GM21825 (cell line): Measurements from ENCODE around the gene ABAT.
"Not testable (repeated sequence)": the region's sequence is repeated elsewhere in the genome, so short reads cannot be mapped to it uniquely, and the experiment has no call there.

ENCODE experiments used
- ATAC-seq: cut with Tn5 transposase; IDR thresholded peaks from one replicate; pipeline ENCODE4 v1.9.1; 2021; ENCODE audit warnings: mild to moderate bottlenecking, moderate library complexity; ENCODE audit not compliant: unreplicated experiment

ABAT gene

GRCh38 chr16:8678068-8678927, 3.9 kb downstream of the ABAT start:
- ATAC-seq, result no peak

- no peak for ATAC-seq
These were observed 4.7 kb downstream of the ABAT start for GRCh38 chr16:8679151-8679550.

GRCh38 chr16:8682551-8683259, 8.3 kb downstream of the ABAT start:
- ATAC-seq, result no peak

GRCh38 chr16:8683640-8684039, 9.2 kb downstream of the ABAT start:
- no peak for ATAC-seq

- no peak for ATAC-seq
These were observed 11.2 kb downstream of the ABAT start for GRCh38 chr16:8685617-8686016.

- ATAC-seq, result no peak
These were observed 11.7 kb downstream of the ABAT start for GRCh38 chr16:8686031-8686621.

GRCh38 chr16:8686879-8687278, 12.5 kb downstream of the ABAT start:
- no peak for ATAC-seq

- no peak for ATAC-seq
These were observed 15.3 kb downstream of the ABAT start for GRCh38 chr16:8689686-8690085.

- ATAC-seq, result no peak
These were observed 17.3 kb downstream of the ABAT start for GRCh38 chr16:8691728-8692127.

GRCh38 chr16:8694795-8695728, 20.6 kb downstream of the ABAT start:
- ATAC-seq, result no peak

- ATAC-seq, result no peak
These were observed 22.5 kb downstream of the ABAT start for GRCh38 chr16:8696880-8697279.

GRCh38 chr16:8697965-8698364, 23.5 kb downstream of the ABAT start:
- ATAC-seq, result no peak

GRCh38 chr16:8703693-8704092, 29.3 kb downstream of the ABAT start:
- no peak for ATAC-seq

- ATAC-seq, result no peak
These were observed 29.7 kb downstream of the ABAT start for GRCh38 chr16:8704098-8704497.

GRCh38 chr16:8705100-8705822, 30.8 kb downstream of the ABAT start:
- not testable (repeated sequence) for ATAC-seq

GRCh38 chr16:8708536-8708935, 34.1 kb downstream of the ABAT start:
- ATAC-seq, result no peak

- ATAC-seq, result no peak
These were observed 38.4 kb downstream of the ABAT start for GRCh38 chr16:8712589-8713361.

GRCh38 chr16:8713635-8714172, 39.3 kb downstream of the ABAT start:
- ATAC-seq, result no peak

- ATAC-seq, result no peak
These were observed 39.8 kb downstream of the ABAT start for GRCh38 chr16:8714174-8714573.
